HEK293T (cell line): ENCODE data around the gene FAM168A.

Experiments used
- CTCF ChIA-PET: fragments of 350-600 bp; formaldehyde crosslinking; extraction: SDS; loops from one replicate; lab custom pipeline; 2021; ENCODE audit warnings: antibody characterized with exemption, inconsistent platforms; lab: Yijun Ruan, JAX
- POLR2A ChIA-PET: fragments of 350-600 bp; formaldehyde crosslinking; extraction: SDS; loops from one replicate; lab custom pipeline; 2020; ENCODE audit warnings: antibody characterized with exemption, inconsistent platforms; lab: Yijun Ruan, JAX
- DNase-seq: peaks from one replicate; pipeline ENCODE4 v3.0.0; 2012; ENCODE audit warnings: mixed read lengths; ENCODE audit errors: extremely low spot score
- ARNT ChIP-seq: fragments of 450-650 bp; IDR thresholded peaks from 2 replicates; pipeline ENCODE4 v1.6.1; 2017; ENCODE audit warnings: mild to moderate bottlenecking
- BHLHE40 ChIP-seq: fragments of 450-650 bp; IDR thresholded peaks from 2 replicates; pipeline ENCODE4 v1.6.1; 2016; ENCODE audit warnings: mild to moderate bottlenecking, moderate library complexity, borderline replicate concordance
- CTBP1 ChIP-seq: fragments of 450-650 bp; IDR thresholded peaks from 2 replicates; pipeline ENCODE4 v1.6.1; 2016; ENCODE audit warnings: borderline replicate concordance
- ELF4 ChIP-seq: fragments of 450-650 bp; IDR thresholded peaks from 2 replicates; pipeline ENCODE4 v1.6.1; 2017; ENCODE audit warnings: antibody characterized with exemption
- FOXA1 ChIP-seq: fragments of 450-650 bp; IDR thresholded peaks from 2 replicates; pipeline ENCODE4 v1.6.1; 2016; ENCODE audit warnings: mild to moderate bottlenecking
- FOXK2 ChIP-seq: fragments of 450-650 bp; IDR thresholded peaks from 2 replicates; pipeline ENCODE4 v1.6.1; 2016; ENCODE audit warnings: mild to moderate bottlenecking
- FOXM1 ChIP-seq: fragments of 450-650 bp; IDR thresholded peaks from 2 replicates; pipeline ENCODE4 v1.6.1; 2017; ENCODE audit warnings: mild to moderate bottlenecking, borderline replicate concordance
- HDGF ChIP-seq: fragments of 450-650 bp; IDR thresholded peaks from 2 replicates; pipeline ENCODE4 v1.6.1; 2017; ENCODE audit warnings: antibody characterized with exemption, borderline replicate concordance
- L3MBTL2 ChIP-seq: fragments of 450-650 bp; conservative IDR thresholded peaks from 2 replicates; pipeline ENCODE4 v1.6.1; 2016; ENCODE audit warnings: mild to moderate bottlenecking
- LEF1 ChIP-seq: fragments of 450-650 bp; IDR thresholded peaks from 2 replicates; pipeline ENCODE4 v1.6.1; 2017; ENCODE audit warnings: mild to moderate bottlenecking, borderline replicate concordance
- NFRKB ChIP-seq: fragments of 450-650 bp; IDR thresholded peaks from 2 replicates; pipeline ENCODE4 v1.6.1; 2016; ENCODE audit warnings: mild to moderate bottlenecking, moderate library complexity
- PKNOX1 ChIP-seq: fragments of 450-650 bp; IDR thresholded peaks from 2 replicates; pipeline ENCODE4 v1.6.1; 2016
- SP1 ChIP-seq: fragments of 450-650 bp; IDR thresholded peaks from 2 replicates; pipeline ENCODE4 v1.6.1; 2017
- SUZ12 ChIP-seq: fragments of 450-650 bp; IDR thresholded peaks from 2 replicates; pipeline ENCODE4 v1.6.1; 2016; ENCODE audit warnings: mild to moderate bottlenecking
- TARDBP ChIP-seq: fragments of 450-650 bp; IDR thresholded peaks from 2 replicates; pipeline ENCODE4 v1.6.1; 2016
- ZNF384 ChIP-seq: fragments of 450-650 bp; IDR thresholded peaks from 2 replicates; pipeline ENCODE4 v1.6.1; 2016

FAM168A gene

GRCh38 chr11:73398721-73399120 is 199.2 kb downstream of the FAM168A start:
- DNase-seq: no peak
- CTCF ChIA-PET: interaction anchor here (1.6 kb wide), 1 partner anchor 262 kb away, joined by 7 read pairs; no protein-coding TSS in a partner anchor
- POLR2A ChIA-PET: interaction anchor here (1.6 kb wide), 1 partner anchor 200 kb away, joined by 6 read pairs; the partner anchor contains the start of gene FAM168A
- TF ChIP-seq TARDBP: no peak
- no peak for TF ChIP-seq NFRKB
- TF ChIP-seq ZNF384: no peak
- TF ChIP-seq FOXK2: no peak
- no peak for TF ChIP-seq L3MBTL2
- no peak for TF ChIP-seq BHLHE40
- no peak for TF ChIP-seq CTBP1
- TF ChIP-seq SP1: no peak
- TF ChIP-seq ARNT: no peak
- TF ChIP-seq SUZ12: no peak
- no peak for TF ChIP-seq FOXM1
- no peak for TF ChIP-seq LEF1
- TF ChIP-seq ELF4: no peak
- TF ChIP-seq FOXA1: no peak

GRCh38 chr11:73398132-73398526 is 199.8 kb downstream of the FAM168A start:
- CTCF ChIA-PET: no interaction called here
- POLR2A ChIA-PET: no interaction called here
- DNase-seq: no peak
- TF ChIP-seq CTBP1: no peak
- TF ChIP-seq FOXA1: no peak
- TF ChIP-seq HDGF: no peak
- no peak for TF ChIP-seq ELF4
- no peak for TF ChIP-seq LEF1

- no peak for DNase-seq
- TF ChIP-seq LEF1: no peak
- no peak for TF ChIP-seq FOXK2
- no peak for TF ChIP-seq L3MBTL2
- TF ChIP-seq PKNOX1: no peak
- TF ChIP-seq ARNT: no peak
- no peak for TF ChIP-seq CTBP1
- TF ChIP-seq BHLHE40: no peak
- no peak for TF ChIP-seq NFRKB
- TF ChIP-seq HDGF: no peak
- no peak for TF ChIP-seq SP1
- TF ChIP-seq TARDBP: no peak
- no peak for TF ChIP-seq FOXA1
- TF ChIP-seq ELF4: no peak
- no peak for TF ChIP-seq FOXM1
- no peak for TF ChIP-seq ZNF384
- no peak for TF ChIP-seq SUZ12
- ChIA-PET CTCF (interaction anchor here (5.2 kb wide), 1 partner anchor 46 kb away, joined by 45 read pairs; no protein-coding TSS in a partner anchor), POLR2A (no interaction called here)
Observed at GRCh38 chr11:73397468-73398131, 200.3 kb downstream of the FAM168A start.

- CTCF ChIA-PET: interaction anchor here (5.2 kb wide), 1 partner anchor 46 kb away, joined by 45 read pairs; no protein-coding TSS in a partner anchor
- no peak for DNase-seq
- TF ChIP-seq ELF4 (no peak), LEF1 (no peak), SUZ12 (no peak), HDGF (no peak), PKNOX1 (no peak), SP1 (no peak), NFRKB (no peak), L3MBTL2 (no peak), BHLHE40 (no peak), CTBP1 (no peak), ARNT (no peak), FOXK2 (no peak)
- POLR2A ChIA-PET: interaction anchor here (1.3 kb wide), 2 partner anchors 10 to 46 kb away, joined by 3 to 4 read pairs; no protein-coding TSS in a partner anchor
Observed at GRCh38 chr11:73396985-73397384, 200.9 kb downstream of the FAM168A start.

- ChIA-PET POLR2A (interaction anchor here (1.3 kb wide), 2 partner anchors 11 to 45 kb away, joined by 3 to 4 read pairs; no protein-coding TSS in a partner anchor), CTCF (interaction anchor here (5.2 kb wide), 1 partner anchor 45 kb away, joined by 45 read pairs; no protein-coding TSS in a partner anchor)
- no peak for DNase-seq
- TF ChIP-seq LEF1: no peak
- TF ChIP-seq L3MBTL2: no peak
- no peak for TF ChIP-seq NFRKB
- TF ChIP-seq TARDBP: no peak
- TF ChIP-seq SUZ12: no peak
- TF ChIP-seq CTBP1: no peak
- TF ChIP-seq FOXK2: no peak
- no peak for TF ChIP-seq HDGF
- no peak for TF ChIP-seq FOXM1
- no peak for TF ChIP-seq PKNOX1
- TF ChIP-seq ZNF384: no peak
- no peak for TF ChIP-seq ARNT
- TF ChIP-seq ELF4: no peak
Observed at GRCh38 chr11:73396251-73396930, 201.5 kb downstream of the FAM168A start.
